IPS-NIHi11 (cell line): ENCODE results near the gene DHCR24.

Experiments
- DNase-seq: peaks from one replicate; pipeline ENCODE4 v3.0.0; 2012; ENCODE audit warnings: mixed read lengths, low spot score

The DHCR24 gene

DNA sequence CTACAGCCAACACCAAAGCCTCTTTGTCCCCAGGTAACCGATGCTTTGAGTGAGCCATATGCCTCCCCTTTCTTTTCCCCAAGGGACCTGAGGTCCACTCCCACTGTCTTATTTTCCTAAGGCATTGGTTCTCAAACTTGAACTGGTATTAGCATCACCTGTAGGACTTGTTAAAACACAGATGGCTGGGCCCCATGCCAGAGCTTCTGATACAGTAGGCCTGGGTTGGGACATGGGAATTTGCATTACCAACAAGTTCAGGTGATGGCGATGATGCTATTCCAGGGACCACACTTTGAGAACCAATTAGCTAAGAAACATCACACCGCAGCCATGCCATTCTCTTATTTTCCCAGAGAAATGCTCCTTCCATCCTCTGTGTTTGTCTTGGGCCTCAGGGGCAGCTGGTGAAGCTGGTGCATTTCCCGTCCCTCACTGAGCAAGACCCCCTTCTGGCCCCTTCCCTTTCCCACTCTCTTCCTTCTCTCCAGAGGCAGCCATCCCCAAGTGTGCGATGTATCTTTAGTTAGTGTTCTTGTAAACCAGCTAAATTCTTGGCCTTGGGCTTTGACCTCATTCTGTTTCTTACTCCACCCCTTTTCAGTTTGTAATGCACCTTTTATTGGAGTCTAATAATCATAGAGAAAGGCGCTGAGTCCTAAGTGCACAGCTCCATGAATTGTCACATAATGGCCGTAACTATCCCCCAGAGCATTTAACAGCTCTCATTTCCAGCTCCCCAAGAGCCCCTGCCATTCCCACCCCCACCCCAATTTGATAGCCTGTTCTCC, 71.7 kb downstream of the DHCR24 start:
- DNase-seq: no peak

DNA sequence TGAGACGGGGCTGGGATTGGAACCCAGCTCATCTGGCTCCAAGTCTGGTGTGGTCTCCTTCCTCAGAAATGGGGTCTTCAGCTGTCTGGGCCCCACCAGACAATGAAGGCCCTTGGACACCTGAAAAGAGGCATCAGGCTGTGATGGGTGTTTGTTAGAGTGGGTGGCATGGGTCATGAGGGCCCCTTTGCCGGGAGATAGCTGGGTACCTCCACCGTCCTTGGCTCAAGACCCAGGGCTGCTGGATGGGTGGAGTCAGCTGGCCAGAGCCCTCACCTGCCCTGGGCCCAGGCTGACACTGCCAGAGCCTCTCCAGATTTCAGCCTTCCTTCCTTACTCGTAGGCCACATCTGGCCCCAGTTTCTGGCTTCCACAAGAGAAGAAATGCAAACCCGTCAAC, 72.4 kb downstream of the DHCR24 start:
- no peak for DNase-seq

DNA sequence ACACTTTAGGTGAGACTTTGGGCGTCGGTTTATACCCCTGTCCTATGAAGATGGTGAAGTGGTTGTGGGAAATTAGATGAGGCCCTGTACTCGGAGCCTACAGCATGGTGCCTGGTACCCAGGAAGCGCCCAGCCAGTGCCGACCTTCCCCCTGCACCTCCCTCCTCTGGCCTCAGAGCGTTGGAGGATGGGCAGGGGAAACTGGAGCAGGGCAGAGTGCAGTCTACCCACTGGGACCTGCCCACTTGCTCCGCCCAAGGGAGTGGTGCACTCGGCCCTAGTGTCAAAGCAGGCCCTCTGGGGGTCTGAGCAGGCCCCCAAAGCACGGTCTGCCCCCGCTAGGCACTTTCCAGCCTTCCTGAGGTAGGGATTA, 72.9 kb downstream of the DHCR24 start:
- DNase-seq: no peak

DNA sequence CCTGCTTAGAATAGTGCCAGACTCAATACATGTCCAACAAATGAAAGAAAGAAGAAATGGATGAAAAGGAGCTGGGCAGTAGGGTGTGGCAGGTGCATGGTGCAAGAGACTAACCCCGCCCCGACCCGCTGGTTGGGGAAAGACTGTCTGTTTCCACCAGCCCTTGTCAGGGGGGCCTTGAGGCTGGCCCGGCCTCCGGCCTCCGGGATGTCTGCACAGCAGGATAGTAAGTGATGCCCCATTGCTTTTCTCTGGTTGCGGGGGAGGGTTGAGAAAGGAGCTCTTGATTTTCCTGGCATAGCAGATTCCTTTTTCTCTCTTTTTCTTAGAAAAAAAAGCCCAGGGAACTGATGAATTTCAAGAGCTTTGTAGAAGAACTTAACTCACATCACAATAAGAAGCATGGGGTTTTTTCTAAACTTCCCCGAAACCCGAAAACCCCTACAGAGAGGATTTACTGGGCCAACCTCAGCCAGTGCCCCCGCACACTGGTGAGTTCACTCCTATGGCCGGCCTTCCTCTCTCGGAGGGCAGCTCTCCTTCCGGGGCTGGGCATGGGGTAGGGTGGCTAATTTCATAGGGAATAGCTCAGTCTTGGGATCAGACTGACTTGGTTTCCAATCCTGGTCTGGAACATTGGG, 73.4 kb downstream of the DHCR24 start:
- DNase-seq: peak; percentile 71

DNA sequence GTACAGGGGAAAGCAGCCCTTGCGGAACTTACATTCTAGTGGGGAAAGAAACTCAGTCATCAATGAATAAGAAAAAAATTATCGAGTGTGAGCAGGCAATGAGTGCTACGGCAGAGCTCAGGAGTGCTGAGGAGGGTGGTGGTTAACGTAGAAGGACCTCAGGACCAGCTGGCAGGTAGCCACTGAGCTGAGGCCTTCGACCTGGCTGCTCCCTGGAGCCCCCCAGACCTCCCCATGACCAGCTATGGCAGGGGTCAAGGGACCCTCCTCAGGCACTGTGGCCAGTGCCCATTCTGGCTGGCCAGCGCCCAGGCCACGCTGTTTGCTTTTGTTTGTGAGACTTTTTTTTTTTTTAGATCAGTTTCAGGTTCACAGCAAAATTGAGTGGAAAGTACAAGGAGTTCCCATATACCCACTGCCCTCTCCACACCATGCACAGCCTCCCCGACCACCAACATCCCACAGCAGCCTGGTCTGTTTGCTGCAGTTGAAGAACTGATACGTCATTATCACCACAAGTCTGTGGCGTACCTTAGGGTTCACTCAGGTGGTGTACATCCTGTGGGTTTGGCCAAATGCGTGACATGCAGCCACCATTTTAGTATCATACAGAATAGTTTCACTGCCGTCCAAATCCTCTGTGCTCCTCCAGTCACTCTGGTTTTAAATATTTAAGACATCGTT, 74.1 kb downstream of the DHCR24 start:
- DNase-seq: no peak

DNA sequence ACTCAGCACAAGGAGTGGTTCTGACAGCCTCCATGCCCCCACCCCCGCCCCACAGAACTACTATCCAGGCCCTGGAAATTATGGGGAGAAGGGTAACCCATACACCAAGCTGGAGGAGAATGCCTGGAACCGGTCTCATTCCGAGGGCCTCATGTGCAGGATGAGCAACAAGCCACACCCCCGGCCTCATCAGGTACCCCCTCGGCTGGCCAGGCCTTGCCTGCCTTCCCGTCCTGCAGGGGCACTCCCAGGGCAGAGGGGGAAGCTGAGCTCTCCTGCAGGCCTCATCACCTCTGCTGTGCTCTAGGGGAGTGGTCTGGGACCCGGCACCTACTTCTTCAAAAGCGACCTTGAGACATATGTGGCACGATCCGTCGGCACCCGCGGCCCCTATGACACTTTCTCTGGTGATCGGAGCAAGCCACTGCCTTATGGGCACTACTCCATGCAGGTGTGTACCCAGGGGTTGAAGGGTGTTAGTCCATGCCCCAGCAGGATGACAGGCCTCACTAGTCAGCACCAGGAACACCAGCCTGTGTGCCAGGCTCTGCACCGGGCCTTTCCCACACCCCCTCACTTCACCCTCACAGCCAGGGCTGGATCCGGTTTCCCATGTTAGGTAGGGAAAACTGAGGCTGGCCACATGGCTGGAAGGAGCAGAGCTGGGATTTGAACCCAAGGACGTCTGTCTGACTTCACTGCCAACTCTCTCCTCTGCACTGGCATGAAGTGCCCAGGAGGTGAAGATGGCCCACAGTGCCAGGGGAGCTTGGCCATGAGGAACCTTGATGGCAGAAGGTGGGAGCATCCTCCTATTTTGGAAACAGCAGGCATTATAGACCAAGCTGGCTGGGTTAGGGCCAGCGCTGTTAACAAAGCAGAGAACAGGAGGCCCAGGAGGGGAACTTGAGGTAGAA, 75.0 kb downstream of the DHCR24 start:
- no peak for DNase-seq

DNA sequence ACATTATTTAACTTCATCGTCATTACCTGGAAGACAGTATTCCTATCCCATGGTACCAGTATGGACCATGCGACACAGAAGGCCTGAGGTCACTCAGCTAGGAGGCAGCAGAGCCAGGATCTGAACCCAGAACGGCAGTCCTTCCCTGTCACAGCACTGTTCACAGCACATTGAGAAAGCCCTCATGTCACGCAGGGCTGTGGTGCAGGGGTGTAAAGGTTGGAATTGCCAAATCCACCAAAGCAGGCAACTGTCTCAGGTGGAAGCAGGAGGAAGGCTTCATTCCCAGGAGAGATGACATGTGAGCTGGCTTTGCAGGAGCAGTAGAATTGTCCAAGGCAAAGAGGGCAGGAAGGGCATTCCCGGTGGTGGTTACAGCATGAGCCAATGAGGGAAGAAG, 75.9 kb downstream of the DHCR24 start:
- no peak for DNase-seq

DNA sequence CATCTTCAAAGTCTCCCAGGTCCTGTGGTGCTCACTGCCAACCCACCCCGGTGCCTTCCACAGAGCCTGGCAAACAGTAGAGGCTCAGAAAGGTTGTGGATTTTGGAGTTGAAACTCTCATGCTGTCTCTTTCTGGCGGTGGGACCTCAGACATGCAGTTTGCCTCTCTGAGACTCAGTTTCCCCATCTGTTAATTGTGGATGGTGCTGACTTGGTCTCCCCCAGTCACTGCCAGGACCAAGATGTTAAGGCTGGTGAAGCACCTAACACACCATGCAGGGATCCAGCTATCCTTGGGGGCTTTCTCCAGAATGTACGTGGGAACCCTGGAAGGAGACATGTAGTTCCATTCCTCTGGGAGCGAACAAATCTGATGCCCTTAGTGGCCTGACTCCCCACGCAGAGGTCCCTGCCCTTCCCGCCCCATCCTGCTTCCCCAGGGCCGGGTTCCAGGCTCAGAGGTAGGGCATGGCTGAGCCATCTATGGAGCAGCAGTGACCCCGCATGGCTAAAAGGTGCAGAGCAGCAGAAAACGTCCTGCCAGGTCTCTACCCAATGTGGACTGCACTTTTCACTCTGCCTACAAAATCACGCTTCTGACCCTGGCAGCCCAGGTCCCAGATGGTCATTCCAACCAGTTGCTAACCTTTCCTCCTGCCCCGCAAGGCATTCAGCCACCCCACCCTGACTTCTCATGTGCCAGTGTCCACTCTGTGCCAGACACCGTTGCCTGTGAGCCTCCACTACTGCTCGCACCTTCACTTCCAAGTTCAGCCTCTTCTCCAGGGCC, 76.6 kb downstream of the DHCR24 start:
- DNase-seq: peak; percentile 88

DNA sequence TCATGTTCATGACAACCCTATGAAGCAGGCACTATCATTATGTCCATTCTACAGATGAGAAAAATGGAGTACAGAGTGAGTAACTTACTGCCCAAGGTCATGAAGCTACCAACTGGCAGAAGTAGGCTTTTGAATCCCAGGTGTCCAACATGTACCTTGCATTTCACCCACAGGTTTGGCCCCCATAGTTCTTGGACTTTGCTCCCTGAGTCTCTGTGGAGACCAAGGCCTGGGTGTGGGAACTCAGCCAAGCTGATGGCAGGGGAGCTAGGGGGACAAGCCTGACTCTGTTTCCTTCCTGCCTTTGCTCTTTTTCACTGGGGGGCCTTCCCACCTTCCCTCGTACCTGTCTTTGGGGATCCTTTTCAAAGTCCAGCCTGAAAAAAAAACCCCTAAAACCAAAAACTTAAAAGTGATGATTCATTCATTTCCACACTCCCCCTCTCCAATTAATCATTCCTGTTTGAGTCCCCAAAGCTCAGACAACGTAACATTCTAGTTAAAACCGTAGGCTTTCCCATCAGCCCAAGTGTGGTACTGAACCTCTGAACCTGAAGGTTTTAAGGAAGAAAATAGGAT, 77.4 kb downstream of the DHCR24 start:
- no peak for DNase-seq

DNA sequence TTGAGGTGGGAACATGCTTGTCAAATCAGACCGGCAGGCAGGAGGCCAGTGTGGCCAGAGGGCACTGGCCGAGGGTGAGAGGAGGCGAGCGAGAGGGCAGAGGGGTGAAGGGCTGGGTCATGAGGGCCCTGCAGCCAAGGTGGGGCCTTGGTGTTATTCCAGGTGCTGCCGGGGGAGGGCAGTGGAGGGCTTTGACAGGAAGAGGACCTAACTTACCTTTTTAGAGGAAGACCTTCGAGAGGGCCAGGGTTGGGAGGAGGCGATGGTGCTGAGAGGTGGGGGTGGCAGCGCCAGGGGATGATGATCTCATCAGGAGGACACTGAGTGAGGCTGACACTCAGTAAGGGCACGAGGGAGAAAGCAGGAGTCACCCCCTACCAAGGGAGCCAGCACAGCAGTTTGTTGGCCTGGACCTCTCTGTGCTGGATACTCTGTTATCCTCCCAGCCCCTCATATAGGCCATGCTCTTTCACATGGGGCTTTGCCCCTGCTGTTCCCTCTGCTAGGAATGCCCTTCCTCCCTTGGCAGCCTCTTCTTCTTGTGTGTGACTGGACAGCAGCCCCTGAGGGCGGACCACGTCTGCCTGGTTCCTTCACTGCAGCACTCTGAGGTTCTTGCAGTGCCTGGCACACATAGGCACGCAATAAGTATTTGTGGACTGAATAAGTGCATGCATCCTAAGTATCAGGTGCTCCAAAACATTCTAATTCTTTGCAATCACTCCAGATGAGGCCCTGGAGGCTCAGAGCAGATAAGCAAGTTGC, 78.4 kb downstream of the DHCR24 start:
- no peak for DNase-seq

DNA sequence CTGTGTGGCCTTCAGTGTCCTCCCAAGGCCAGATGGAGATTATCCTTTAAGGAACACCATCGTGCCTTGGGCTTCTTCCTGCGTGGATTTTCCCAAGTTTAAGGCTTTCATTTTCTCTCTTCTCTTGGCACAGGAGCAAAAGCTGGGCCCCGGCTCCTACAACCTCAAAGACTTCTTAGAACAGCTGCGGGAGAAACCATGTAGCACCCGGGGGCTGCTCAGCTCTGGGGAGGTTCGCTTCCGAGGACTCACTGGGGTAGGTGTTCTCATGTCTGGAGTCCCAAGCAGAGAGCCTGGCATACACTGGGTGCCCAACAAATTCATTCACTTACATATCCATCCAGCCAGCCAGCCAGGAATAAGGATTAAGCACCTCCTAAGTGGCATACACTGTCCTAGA, 79.2 kb downstream of the DHCR24 start:
- DNase-seq: no peak

DNA sequence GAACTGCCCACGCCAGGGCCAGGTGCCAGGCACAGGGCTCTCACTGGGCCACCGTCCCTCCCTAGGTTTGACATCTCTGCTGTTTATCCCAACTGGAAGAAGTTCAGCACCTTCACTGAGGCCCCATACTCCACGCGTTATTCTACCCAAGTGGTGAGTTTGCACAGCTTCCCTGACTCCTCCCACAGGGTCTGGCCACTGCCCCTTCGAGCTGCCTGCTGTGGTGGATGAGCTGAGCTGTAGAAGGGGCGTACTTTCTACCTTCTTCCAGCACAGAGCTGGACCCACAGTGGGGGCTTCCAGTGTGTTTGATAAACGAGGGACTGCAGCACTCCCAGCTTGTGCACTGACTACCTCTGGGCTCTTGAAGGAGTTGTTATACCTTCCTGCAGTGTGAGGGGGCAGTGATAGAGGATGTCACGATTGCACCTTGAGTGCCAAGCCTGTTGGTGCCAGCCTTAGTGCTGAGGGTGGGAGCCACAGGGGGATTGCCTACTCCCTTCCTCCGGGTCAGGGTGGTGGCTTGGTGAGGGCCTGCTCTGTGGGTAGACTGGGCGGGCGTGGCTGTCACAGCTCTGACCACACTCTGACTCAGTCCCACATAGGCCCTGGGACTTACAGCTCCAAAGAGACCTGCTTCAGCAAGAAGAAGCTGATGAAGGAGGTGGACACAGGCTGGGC, 79.9 kb downstream of the DHCR24 start:
- no peak for DNase-seq

DNA sequence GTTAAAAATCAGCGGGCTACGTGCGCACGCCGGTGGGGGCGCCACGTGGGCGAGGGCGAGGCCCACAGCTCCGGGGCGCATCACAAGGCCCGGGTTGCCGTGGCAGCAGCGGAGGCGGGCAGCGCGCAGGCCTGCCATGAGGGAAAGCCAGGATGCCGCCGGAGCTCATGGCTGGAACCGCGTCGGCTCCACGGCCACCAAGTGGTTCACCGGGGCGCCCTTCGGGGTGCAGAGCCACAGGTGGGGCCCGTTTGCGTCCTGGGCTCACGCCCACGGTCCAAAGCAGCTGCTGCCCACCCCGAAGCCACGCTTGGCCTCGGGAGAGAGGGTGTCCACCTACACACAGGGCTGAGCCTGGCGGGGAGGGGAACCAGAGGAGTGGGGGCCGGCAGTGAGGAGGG, 81.0 kb downstream of the DHCR24 start:
- no peak for DNase-seq

DNA sequence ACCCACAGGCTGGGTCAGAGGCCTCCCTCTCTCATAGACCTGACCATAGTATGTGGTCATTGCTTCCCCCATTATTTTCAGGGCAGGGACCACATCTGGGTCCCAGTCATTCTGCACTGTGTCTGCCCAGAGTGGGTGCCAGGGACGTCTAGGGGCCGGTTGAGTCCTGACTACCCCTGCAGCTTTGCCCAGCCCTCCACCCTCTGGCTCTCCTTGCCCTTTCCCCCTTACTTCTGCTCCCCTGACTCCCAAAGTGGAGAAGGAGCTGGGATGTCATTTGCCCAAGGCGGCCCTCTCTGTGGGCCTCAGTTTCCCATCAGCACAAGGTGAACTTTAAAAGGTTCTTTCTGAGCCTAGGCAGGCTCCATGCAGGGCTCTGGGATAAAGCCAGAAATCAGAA, 81.5 kb downstream of the DHCR24 start:
- no peak for DNase-seq

DNA sequence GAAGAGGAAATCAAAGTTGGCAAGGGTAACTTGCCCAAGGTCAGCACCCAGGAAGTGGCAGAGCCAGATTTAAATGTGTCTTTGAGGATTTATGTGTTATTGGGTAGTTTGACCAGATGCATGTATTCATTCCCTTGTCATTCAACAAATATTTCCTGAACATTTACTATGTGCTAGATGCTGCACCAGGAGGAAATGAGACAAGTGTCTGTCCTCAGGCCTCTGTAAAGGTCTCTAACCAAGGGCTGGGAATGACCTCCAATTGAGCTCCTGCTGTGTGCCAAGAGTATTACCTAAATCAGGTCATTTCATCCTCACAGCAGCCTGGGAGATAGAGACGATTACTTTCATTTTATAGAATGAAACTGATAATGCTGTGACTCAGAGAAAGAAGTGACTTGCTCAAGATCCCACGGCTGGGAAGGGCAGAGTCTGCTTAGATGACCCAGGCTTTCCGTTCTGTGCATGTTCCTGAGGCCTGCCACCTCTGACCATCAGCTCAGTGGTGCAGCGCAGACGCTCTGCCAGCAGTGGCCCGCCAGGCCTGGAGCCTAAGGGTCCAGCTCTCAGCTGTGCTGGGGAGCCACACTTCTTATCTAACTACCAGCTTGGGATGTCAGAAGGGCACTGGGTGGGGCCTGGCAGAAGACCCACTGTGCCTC, 82.4 kb downstream of the DHCR24 start:
- no peak for DNase-seq

DNA sequence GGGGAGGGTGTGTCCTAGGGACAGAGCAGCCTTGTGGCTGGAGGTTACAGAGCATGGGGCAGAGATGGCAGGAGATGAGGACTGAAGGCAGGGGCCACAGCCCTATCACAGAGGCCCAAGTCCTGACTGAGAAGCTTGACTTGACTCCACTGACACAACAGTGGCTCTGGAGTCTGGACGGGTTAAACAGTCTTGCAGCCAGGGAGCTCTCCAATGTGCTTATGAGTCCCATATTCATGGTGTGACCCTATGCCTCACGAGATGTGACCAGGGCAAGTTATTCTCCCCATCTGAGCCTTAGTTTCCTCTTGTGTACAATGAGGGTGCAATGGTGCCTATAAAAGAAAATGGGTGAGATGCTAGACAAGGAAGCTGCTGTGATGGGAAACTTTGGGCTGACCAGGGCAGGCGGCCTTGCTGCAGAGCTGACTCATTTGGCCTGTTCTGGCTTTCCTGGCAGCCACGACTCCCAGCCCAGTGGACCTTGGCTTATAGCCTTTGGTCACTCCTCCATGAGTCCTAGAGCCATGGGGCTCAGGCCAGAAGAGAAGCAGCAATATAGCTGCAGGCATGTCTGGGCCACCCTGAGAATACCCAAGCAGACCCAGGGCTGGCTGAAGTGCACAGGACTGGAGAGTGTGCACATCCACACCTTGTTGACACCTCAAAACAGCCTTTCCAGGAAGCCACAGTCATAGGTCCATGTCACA, 83.1 kb downstream of the DHCR24 start:
- no peak for DNase-seq

DNA sequence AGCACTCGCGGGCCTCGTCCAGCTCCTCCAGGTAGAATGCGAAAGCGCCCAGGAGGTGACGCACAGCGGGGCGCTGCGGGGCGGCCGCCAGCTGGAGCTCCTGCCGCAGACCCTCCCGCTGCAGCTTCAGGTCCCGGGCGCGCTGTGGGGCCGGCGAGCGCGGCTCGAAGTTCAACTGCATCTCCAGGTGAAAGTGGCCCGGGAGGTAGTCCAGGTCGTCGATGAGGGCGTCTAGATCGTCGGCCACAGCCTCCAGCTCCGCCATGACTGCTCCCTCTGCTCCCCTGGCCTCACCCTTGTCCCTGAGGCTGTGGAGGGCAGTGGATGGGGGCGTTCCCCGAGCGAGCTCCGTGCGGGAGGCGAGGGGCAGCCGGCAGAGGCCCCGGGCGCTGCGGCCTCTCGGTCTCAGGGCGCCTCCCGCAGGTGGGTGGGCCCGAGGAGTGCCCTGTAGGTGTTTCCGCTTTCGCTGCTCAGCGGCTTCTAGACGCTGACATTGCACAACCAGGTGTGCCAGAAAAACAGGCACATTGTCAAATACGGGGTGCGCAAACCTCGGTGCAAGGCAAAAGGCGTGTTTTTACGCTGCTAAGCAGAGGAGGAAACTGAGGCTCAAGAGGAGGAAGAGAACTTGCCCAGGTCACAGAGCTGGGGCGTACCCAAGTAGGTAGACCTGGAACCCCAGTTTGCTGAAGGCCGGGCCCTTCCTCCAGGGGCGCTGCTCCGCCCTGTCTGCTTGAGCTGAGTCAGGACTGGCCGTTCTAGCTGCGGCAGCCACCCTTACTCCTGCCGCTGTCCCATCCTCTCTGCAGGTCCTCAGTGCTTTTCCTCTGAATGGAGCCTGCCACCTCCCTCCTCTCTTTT, 85.9 kb downstream of the DHCR24 start, which contains the start of gene TTC22:
Gene TTC22, minus strand, starts transcription at position 425 of the 861 bp plus-strand sequence. Its CDS starts 160 bp downstream, at position 265.
- DNase-seq: peak; percentile 78
